ENCODE results near the gene TMEM132C.

TMEM132C gene

DNA sequence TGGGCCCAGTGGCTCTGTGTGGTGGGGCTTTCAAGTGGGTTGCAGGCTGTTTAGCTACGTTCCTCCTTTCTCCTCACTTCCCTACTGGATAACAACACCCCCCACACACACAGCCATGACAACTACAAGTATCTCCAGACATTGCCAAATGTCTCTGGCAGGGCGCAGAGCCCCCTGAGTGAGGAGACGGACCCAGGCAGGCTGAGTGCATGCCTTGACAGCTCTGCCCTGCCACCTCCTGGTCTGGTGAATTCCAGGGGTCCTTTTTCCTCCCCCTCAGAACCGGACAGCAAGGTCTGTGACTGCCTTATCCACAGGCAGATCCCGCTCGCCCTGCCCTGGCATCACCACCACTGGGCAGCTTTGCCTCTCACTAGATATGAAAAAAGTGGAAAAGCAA is 276.5 kb downstream of the TMEM132C start:
- Mint-ChIP-seq H3K9me3 (peaks cover 6% of the 10 kb centered on the region), H3K4me1 (peaks cover under 1% of the 10 kb centered on the region), H3K36me3 (ENCODE audit: low read depth) (no peaks in the 10 kb centered on the region), H3K27ac (no peak overlapping the region), H3K4me3 (no peak overlapping the region), H3K27me3 (ENCODE audit: low read depth) (no peaks in the 10 kb centered on the region)
- TF ChIP-seq, protein P1, sequence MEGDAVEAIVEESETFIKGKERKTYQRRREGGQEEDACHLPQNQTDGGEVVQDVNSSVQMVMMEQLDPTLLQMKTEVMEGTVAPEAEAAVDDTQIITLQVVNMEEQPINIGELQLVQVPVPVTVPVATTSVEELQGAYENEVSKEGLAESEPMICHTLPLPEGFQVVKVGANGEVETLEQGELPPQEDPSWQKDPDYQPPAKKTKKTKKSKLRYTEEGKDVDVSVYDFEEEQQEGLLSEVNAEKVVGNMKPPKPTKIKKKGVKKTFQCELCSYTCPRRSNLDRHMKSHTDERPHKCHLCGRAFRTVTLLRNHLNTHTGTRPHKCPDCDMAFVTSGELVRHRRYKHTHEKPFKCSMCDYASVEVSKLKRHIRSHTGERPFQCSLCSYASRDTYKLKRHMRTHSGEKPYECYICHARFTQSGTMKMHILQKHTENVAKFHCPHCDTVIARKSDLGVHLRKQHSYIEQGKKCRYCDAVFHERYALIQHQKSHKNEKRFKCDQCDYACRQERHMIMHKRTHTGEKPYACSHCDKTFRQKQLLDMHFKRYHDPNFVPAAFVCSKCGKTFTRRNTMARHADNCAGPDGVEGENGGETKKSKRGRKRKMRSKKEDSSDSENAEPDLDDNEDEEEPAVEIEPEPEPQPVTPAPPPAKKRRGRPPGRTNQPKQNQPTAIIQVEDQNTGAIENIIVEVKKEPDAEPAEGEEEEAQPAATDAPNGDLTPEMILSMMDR (IDR thresholded peaks at IDR 0.05; ENCODE audit: unreplicated experiment in 3 of 3), result no peak

DNA sequence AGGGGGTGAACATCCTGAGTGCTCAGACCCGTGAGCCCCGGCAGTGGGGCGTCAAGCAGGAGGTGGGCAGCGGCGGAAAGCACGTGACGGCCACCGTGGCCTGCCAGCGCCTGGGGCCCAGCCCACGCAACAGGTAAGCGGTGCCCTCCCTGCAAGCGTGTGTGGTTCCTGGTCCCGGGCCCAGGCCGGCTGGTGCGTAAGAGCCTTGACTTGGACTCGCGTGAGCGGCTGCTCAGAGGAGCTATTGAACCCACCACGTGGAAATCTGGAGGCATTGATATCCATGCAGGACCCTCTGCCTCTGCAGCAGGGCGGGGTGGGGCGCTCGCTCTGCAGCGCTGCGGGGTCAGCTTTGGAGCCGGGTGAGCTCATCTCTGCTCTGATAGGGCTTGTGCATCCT is 277.0 kb downstream of the TMEM132C start:
- Mint-ChIP-seq H3K4me3 (no peak overlapping the region), H3K27me3 (ENCODE audit: low read depth) (no peaks in the 10 kb centered on the region), H3K27ac (no peak overlapping the region), H3K4me1 (peaks cover 6% of the 10 kb centered on the region), H3K36me3 (ENCODE audit: low read depth) (no peaks in the 10 kb centered on the region), H3K9me3 (peaks cover 1% of the 10 kb centered on the region)
- TF ChIP-seq, protein P1 (IDR thresholded peaks at IDR 0.05; ENCODE audit: unreplicated experiment in 3 of 3), result no peak

DNA sequence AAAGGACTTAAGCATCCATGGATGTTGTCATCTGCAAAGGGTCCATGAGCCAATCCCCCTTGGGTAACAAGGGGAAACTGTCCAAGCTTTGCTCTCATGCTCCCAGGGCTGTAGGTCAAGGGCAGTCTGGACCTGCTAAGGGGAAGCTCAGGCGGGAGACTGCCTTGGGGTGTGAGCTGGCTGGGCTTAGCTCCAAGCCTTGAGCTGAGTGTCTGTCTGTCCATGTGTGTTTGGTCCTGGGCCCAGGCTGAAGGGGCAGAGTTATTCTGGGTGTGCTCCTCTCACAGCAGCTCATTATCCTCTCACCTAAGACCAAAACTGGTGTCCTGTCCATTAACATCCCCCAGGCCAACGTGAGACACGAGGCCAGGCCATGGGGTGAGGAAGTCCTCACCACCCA is 282.0 kb downstream of the TMEM132C start:
- Mint-ChIP-seq H3K36me3 (ENCODE audit: low read depth) (no peaks in the 10 kb centered on the region), H3K9me3 (no peaks in the 10 kb centered on the region), H3K4me3 (no peak overlapping the region), H3K4me1 (peaks cover 36% of the 10 kb centered on the region), H3K27ac (no peak overlapping the region), H3K27me3 (ENCODE audit: low read depth) (no peaks in the 10 kb centered on the region)
- TF ChIP-seq, protein P1 (IDR thresholded peaks at IDR 0.05; ENCODE audit: unreplicated experiment in 3 of 3), result no peak

DNA sequence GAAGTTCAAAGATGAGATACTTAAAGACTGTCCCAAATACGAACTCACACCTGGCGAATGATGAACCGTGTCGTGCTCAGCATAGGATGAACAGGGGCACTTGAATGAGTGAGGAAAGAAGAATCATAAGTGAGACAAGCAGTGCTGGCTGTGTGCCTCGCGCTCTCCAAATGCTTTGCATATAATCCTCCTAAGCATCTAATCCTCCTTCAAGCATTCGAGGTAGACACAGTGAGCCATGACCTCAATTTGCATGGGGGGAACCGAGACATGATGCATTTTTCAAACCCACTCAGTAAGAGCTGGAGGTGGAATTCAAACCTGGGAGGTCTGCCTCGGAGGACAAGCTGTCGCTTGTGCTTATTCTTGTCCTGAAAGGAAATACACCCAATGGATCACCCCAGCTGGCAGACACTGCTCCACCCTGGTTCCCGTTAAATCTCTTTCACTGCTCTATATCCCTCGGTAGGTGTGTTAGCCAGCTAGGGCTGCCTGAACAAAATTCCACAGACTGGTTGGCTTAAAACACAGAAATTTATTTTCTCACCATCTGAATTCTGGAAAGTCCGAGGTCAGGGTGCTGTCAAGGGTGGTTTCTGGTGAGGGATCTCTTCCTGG is 282.7 kb downstream of the TMEM132C start:
- TF ChIP-seq, protein P1 (IDR thresholded peaks at IDR 0.05; ENCODE audit: unreplicated experiment in 3 of 3), result no peak
- H3K4me3 Mint-ChIP-seq, result peak overlapping the region in 1 of 3 experiments; percentile 46
- H3K27ac Mint-ChIP-seq, result peak overlapping the region in 2 of 3 experiments; percentile 43 to 46
- H3K36me3 Mint-ChIP-seq (ENCODE audit: low read depth), result no peaks in the 10 kb centered on the region
- peaks cover 6% of the 10 kb centered on the region for H3K27me3 Mint-ChIP-seq (ENCODE audit: low read depth)
- no peaks in the 10 kb centered on the region for H3K9me3 Mint-ChIP-seq
- H3K4me1 Mint-ChIP-seq, result peaks cover 44% of the 10 kb centered on the region

DNA sequence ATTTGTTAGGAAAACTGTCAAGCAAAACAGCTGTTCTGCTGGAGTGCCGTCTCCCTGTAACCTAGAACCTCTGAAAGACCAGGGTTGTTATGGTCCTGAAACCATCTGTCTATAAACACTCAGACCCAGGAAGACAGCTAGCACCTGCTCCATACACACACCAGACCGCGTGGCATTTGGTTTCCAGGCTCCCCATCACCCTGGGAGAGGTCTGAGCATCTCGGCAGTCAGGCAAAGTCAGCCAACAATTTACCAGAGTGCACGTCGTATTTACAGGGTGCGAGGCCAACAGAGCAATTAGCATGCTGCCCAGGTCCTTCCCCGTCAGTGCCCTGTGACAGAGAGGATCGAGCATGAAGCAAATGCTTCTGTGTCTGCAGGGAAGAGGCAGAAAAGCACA is 284.3 kb downstream of the TMEM132C start:
- peaks cover 10% of the 10 kb centered on the region for H3K27me3 Mint-ChIP-seq (ENCODE audit: low read depth)
- no peak overlapping the region for H3K4me3 Mint-ChIP-seq
- no peaks in the 10 kb centered on the region for H3K9me3 Mint-ChIP-seq
- peak overlapping the region in 2 of 3 experiments; percentile 16 to 41 for H3K27ac Mint-ChIP-seq
- TF ChIP-seq, protein P1 (IDR thresholded peaks at IDR 0.05; ENCODE audit: unreplicated experiment in 3 of 3), result no peak
- no peaks in the 10 kb centered on the region for H3K36me3 Mint-ChIP-seq (ENCODE audit: low read depth)
- H3K4me1 Mint-ChIP-seq, result peaks cover 53% of the 10 kb centered on the region

Measured in nephron (organoid).